HEK293 (cell line): ENCODE results near the gene TNFAIP8L2.
A peak's percentile ranks its signal among the peaks of the same experiment; 100 is the strongest.

ENCODE experiments used
- GLIS2 ChIP-seq: fragments of 450-650 bp; formaldehyde crosslinking; IDR thresholded peaks from 2 replicates; pipeline ENCODE4 v1.5.1; 2016; ENCODE audit warnings: missing biosample characterization, missing genetic modification characterization
- PRDM4 ChIP-seq: fragments of 450-650 bp; formaldehyde crosslinking; IDR thresholded peaks from 2 replicates; pipeline ENCODE4 v1.5.1; 2017; ENCODE audit warnings: missing biosample characterization, missing genetic modification characterization
- REPIN1 ChIP-seq: fragments of 450-650 bp; formaldehyde crosslinking; IDR thresholded peaks from 2 replicates; pipeline ENCODE4 v1.5.1; 2017; ENCODE audit warnings: missing biosample characterization, missing genetic modification characterization, low read depth
- YY2 ChIP-seq: fragments of 450-650 bp; formaldehyde crosslinking; IDR thresholded peaks from 2 replicates; pipeline ENCODE4 v1.5.1; 2016; ENCODE audit warnings: missing biosample characterization, missing genetic modification characterization
- ZBTB20 ChIP-seq: fragments of 450-650 bp; formaldehyde crosslinking; IDR thresholded peaks from 2 replicates; pipeline ENCODE4 v1.5.1; 2016; ENCODE audit warnings: missing biosample characterization, missing genetic modification characterization
- ZBTB7A ChIP-seq: fragments of 450-650 bp; formaldehyde crosslinking; IDR thresholded peaks from 2 replicates; pipeline ENCODE4 v1.5.1; 2016; ENCODE audit warnings: low read depth, missing biosample characterization, missing genetic modification characterization
- ZFHX2 ChIP-seq: fragments of 450-650 bp; formaldehyde crosslinking; conservative IDR thresholded peaks from 2 replicates; pipeline ENCODE4 v1.5.1; 2016; ENCODE audit warnings: missing biosample characterization, missing genetic modification characterization
- ZFP37 ChIP-seq: fragments of 450-650 bp; formaldehyde crosslinking; IDR thresholded peaks from 2 replicates; pipeline ENCODE4 v1.5.1; 2016; ENCODE audit warnings: missing biosample characterization, missing genetic modification characterization
- ZFP69B ChIP-seq: fragments of 450-650 bp; formaldehyde crosslinking; IDR thresholded peaks from 2 replicates; pipeline ENCODE4 v1.5.1; 2016; ENCODE audit warnings: missing biosample characterization, missing genetic modification characterization
- ZNF10 ChIP-seq: fragments of 450-650 bp; formaldehyde crosslinking; IDR thresholded peaks from 2 replicates; pipeline ENCODE4 v1.5.1; 2017; ENCODE audit warnings: missing biosample characterization, missing genetic modification characterization
- ZNF132 ChIP-seq: fragments of 450-650 bp; formaldehyde crosslinking; IDR thresholded peaks from 2 replicates; pipeline ENCODE4 v1.5.1; 2017; ENCODE audit warnings: missing biosample characterization, missing genetic modification characterization, borderline replicate concordance
- ZNF184 ChIP-seq: fragments of 450-650 bp; IDR thresholded peaks from 2 replicates; pipeline ENCODE4 v1.5.1; 2018; ENCODE audit warnings: missing biosample characterization, mild to moderate bottlenecking, missing genetic modification characterization
- ZNF214 ChIP-seq: fragments of 450-650 bp; formaldehyde crosslinking; IDR thresholded peaks from 2 replicates; pipeline ENCODE4 v1.5.1; 2017; ENCODE audit warnings: missing biosample characterization, mild to moderate bottlenecking, missing genetic modification characterization, borderline replicate concordance
- ZNF26 ChIP-seq: fragments of 450-650 bp; formaldehyde crosslinking; IDR thresholded peaks from 2 replicates; pipeline ENCODE4 v1.5.1; 2016; ENCODE audit warnings: missing biosample characterization, missing genetic modification characterization
- ZNF394 ChIP-seq: fragments of 450-650 bp; formaldehyde crosslinking; IDR thresholded peaks from 2 replicates; pipeline ENCODE4 v1.5.1; 2016; ENCODE audit warnings: missing biosample characterization, missing genetic modification characterization, mild to moderate bottlenecking, moderate library complexity, borderline replicate concordance
- ZNF416 ChIP-seq: fragments of 450-650 bp; formaldehyde crosslinking; IDR thresholded peaks from 2 replicates; pipeline ENCODE4 v1.5.1; 2016; ENCODE audit warnings: missing biosample characterization, missing genetic modification characterization
- ZNF513 ChIP-seq: fragments of 450-650 bp; IDR thresholded peaks from 2 replicates; pipeline ENCODE4 v1.5.1; 2018; ENCODE audit warnings: missing biosample characterization, missing genetic modification characterization
- ZNF514 ChIP-seq: fragments of 450-650 bp; formaldehyde crosslinking; IDR thresholded peaks from 2 replicates; pipeline ENCODE4 v1.5.1; 2016; ENCODE audit warnings: missing biosample characterization, missing genetic modification characterization
- ZNF521 ChIP-seq: fragments of 450-650 bp; formaldehyde crosslinking; IDR thresholded peaks from 2 replicates; pipeline ENCODE4 v1.5.1; 2017; ENCODE audit warnings: missing biosample characterization, mild to moderate bottlenecking, missing genetic modification characterization
- ZNF664 ChIP-seq: fragments of 450-650 bp; formaldehyde crosslinking; IDR thresholded peaks from 2 replicates; pipeline ENCODE4 v1.5.1; 2016; ENCODE audit warnings: missing biosample characterization, missing genetic modification characterization
- ZNF785 ChIP-seq: fragments of 450-650 bp; formaldehyde crosslinking; IDR thresholded peaks from 2 replicates; pipeline ENCODE4 v1.5.1; 2016; ENCODE audit warnings: missing biosample characterization, missing genetic modification characterization
- ZNF791 ChIP-seq: fragments of 450-650 bp; formaldehyde crosslinking; IDR thresholded peaks from 2 replicates; pipeline ENCODE4 v1.5.1; 2016; ENCODE audit warnings: missing biosample characterization, missing genetic modification characterization
- ZNF830 ChIP-seq: fragments of 450-650 bp; IDR thresholded peaks from 2 replicates; pipeline ENCODE4 v1.5.0; 2018; ENCODE audit warnings: missing biosample characterization, missing genetic modification characterization, low read depth, mild to moderate bottlenecking, moderate library complexity
- ZSCAN30 ChIP-seq: fragments of 450-650 bp; IDR thresholded peaks from 2 replicates; pipeline ENCODE4 v1.5.1; 2018; ENCODE audit warnings: missing biosample characterization, mild to moderate bottlenecking, missing genetic modification characterization, moderate library complexity
- TF ChIP-seq, protein P1 (sequence below): fragments of 450-650 bp; formaldehyde crosslinking; IDR thresholded peaks from 2 replicates; pipeline ENCODE4 v1.5.1; 2016; ENCODE audit warnings: missing biosample characterization, missing genetic modification characterization
- TF ChIP-seq, protein P2 (sequence below): fragments of 450-650 bp; formaldehyde crosslinking; IDR thresholded peaks from 2 replicates; pipeline ENCODE4 v1.5.1; 2017; ENCODE audit warnings: missing biosample characterization, missing genetic modification characterization

The TNFAIP8L2 gene

GRCh38 chr1:151189637-151190445 is 33.4 kb downstream of the TNFAIP8L2 start, which contains the start of gene VPS72 (continued):
- TF ChIP-seq, protein P1, sequence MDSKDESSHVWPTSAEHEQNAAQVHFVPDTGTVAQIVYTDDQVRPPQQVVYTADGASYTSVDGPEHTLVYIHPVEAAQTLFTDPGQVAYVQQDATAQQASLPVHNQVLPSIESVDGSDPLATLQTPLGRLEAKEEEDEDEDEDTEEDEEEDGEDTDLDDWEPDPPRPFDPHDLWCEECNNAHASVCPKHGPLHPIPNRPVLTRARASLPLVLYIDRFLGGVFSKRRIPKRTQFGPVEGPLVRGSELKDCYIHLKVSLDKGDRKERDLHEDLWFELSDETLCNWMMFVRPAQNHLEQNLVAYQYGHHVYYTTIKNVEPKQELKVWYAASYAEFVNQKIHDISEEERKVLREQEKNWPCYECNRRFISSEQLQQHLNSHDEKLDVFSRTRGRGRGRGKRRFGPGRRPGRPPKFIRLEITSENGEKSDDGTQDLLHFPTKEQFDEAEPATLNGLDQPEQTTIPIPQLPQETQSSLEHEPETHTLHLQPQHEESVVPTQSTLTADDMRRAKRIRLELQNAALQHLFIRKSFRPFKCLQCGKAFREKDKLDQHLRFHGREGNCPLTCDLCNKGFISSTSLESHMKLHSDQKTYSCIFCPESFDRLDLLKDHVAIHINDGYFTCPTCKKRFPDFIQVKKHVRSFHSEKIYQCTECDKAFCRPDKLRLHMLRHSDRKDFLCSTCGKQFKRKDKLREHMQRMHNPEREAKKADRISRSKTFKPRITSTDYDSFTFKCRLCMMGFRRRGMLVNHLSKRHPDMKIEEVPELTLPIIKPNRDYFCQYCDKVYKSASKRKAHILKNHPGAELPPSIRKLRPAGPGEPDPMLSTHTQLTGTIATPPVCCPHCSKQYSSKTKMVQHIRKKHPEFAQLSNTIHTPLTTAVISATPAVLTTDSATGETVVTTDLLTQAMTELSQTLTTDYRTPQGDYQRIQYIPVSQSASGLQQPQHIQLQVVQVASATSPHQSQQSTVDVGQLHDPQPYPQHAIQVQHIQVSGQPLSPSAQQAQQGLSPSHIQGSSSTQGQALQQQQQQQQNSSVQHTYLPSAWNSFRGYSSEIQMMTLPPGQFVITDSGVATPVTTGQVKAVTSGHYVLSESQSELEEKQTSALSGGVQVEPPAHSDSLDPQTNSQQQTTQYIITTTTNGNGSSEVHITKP = peak; percentile 62
- 0 out of 2 replicates have a peak, but pooled peaks have one; percentile 48 for TF ChIP-seq ZFP69B
- 0 out of 2 replicates have a peak, but pooled peaks have one; percentile 59 for TF ChIP-seq ZNF184 (tag by site-specific recombination)
- peak; percentile 86 for TF ChIP-seq ZBTB20 (tag by site-specific recombination)
- TF ChIP-seq, protein P2, sequence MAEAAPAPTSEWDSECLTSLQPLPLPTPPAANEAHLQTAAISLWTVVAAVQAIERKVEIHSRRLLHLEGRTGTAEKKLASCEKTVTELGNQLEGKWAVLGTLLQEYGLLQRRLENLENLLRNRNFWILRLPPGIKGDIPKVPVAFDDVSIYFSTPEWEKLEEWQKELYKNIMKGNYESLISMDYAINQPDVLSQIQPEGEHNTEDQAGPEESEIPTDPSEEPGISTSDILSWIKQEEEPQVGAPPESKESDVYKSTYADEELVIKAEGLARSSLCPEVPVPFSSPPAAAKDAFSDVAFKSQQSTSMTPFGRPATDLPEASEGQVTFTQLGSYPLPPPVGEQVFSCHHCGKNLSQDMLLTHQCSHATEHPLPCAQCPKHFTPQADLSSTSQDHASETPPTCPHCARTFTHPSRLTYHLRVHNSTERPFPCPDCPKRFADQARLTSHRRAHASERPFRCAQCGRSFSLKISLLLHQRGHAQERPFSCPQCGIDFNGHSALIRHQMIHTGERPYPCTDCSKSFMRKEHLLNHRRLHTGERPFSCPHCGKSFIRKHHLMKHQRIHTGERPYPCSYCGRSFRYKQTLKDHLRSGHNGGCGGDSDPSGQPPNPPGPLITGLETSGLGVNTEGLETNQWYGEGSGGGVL (tag by site-specific recombination) = peak; percentile 40; the same call in 1 of the 2 replicates
- no peak for TF ChIP-seq PRDM4 (tag by site-specific recombination)
- TF ChIP-seq GLIS2 = peak; percentile 98
- no peak for TF ChIP-seq ZNF416 (tag by site-specific recombination)
- TF ChIP-seq ZNF514 (tag by site-specific recombination) = no peak
- 0 out of 2 replicates have a peak, but pooled peaks have one; percentile 55 for TF ChIP-seq ZBTB7A (tag by site-specific recombination)
- peak; percentile 90 for TF ChIP-seq ZNF394
- no peak for TF ChIP-seq YY2 (tag by site-specific recombination)
- TF ChIP-seq ZNF214 (tag by site-specific recombination) = no peak
- TF ChIP-seq ZNF785 = no peak
- 0 out of 2 replicates have a peak, but pooled peaks have one; percentile 43 for TF ChIP-seq ZNF513
- TF ChIP-seq ZFHX2 = 0 out of 2 replicates have a peak, but pooled peaks have one; percentile 28
- TF ChIP-seq ZNF10 (tag by site-specific recombination) = peak; percentile 84
- TF ChIP-seq ZNF26 (tag by site-specific recombination) = no peak
- no peak for TF ChIP-seq ZNF791 (tag by site-specific recombination)
- TF ChIP-seq ZNF664 = no peak
- TF ChIP-seq ZFP37 (tag by site-specific recombination) = peak; percentile 90
- no peak for TF ChIP-seq ZNF132 (tag by site-specific recombination)
- TF ChIP-seq ZSCAN30 (tag by site-specific recombination) = peak; percentile 52; the same call in 1 of the 2 replicates
- 0 out of 2 replicates have a peak, but pooled peaks have one; percentile 54 for TF ChIP-seq REPIN1 (tag by site-specific recombination)
- TF ChIP-seq ZNF830 (tag by site-specific recombination) = no peak
- TF ChIP-seq ZNF521 (tag by site-specific recombination) = no peak
